Measurements from ENCODE around the gene PIGM.

The PIGM gene

GRCh38 chr1:160022330-160023310, 9.2 kb downstream of the PIGM start:
- no peak for DNase-seq (ENCODE audit: low read depth)

GRCh38 chr1:160021376-160022074, 10.3 kb downstream of the PIGM start:
- DNase-seq (ENCODE audit: low read depth) = no peak

- DNase-seq (ENCODE audit: low read depth) = no peak
Observed at GRCh38 chr1:160020196-160020595, 11.6 kb downstream of the PIGM start.

GRCh38 chr1:160018900-160019299, 12.9 kb downstream of the PIGM start:
- DNase-seq (ENCODE audit: low read depth) = no peak

- no peak for DNase-seq (ENCODE audit: low read depth)
Observed at GRCh38 chr1:160018347-160018746, 13.4 kb downstream of the PIGM start.

GRCh38 chr1:160017592-160017991, 14.2 kb downstream of the PIGM start:
- DNase-seq (ENCODE audit: low read depth) = no peak

- no peak for DNase-seq (ENCODE audit: low read depth)
Observed at GRCh38 chr1:160011781-160012180, 20.0 kb downstream of the PIGM start.

- DNase-seq (ENCODE audit: low read depth) = no peak
Observed at GRCh38 chr1:160009801-160010200, 22.0 kb downstream of the PIGM start.

GRCh38 chr1:160009081-160009480, 22.7 kb downstream of the PIGM start:
- no peak for DNase-seq (ENCODE audit: low read depth)

- no peak for DNase-seq (ENCODE audit: low read depth)
Observed at GRCh38 chr1:160007577-160008200, 24.1 kb downstream of the PIGM start.

GRCh38 chr1:160006312-160006940, 25.4 kb downstream of the PIGM start:
- peak; percentile 48 for DNase-seq (ENCODE audit: low read depth)

- no peak for DNase-seq (ENCODE audit: low read depth)
Observed at GRCh38 chr1:160005070-160005469, 26.7 kb downstream of the PIGM start.

- DNase-seq (ENCODE audit: low read depth) = no peak
Observed at GRCh38 chr1:160004425-160004824, 27.4 kb downstream of the PIGM start.

GRCh38 chr1:160004001-160004400, 27.8 kb downstream of the PIGM start:
- DNase-seq (ENCODE audit: low read depth) = no peak

- no peak for DNase-seq (ENCODE audit: low read depth)
Observed at GRCh38 chr1:160001440-160001839, 30.4 kb downstream of the PIGM start.

- no peak for DNase-seq (ENCODE audit: low read depth)
Observed at GRCh38 chr1:159999204-159999603, 32.6 kb downstream of the PIGM start.

GRCh38 chr1:159996653-159997052, 35.1 kb downstream of the PIGM start:
- no peak for DNase-seq (ENCODE audit: low read depth)

GRCh38 chr1:159994896-159995295, 36.9 kb downstream of the PIGM start:
- DNase-seq (ENCODE audit: low read depth) = no peak

GRCh38 chr1:159993911-159994310, 37.9 kb downstream of the PIGM start:
- no peak for DNase-seq (ENCODE audit: low read depth)

- DNase-seq (ENCODE audit: low read depth) = no peak
Observed at GRCh38 chr1:159992161-159992560, 39.6 kb downstream of the PIGM start.

- no peak for DNase-seq (ENCODE audit: low read depth)
Observed at GRCh38 chr1:159991513-159991912, 40.3 kb downstream of the PIGM start.

- no peak for DNase-seq (ENCODE audit: low read depth)
Observed at GRCh38 chr1:159990005-159990404, 41.8 kb downstream of the PIGM start.

All from stimulated activated CD8-positive, alpha-beta memory T cell treated with anti-CD3 and anti-CD28 coated beads, Interleukin-7, amount 100 ng/mL, for 24 hours (primary cell).